RWPE1 (cell line): ENCODE results near the gene YTHDC1.

ENCODE experiments used
- CTCF ChIA-PET: fragments of 350-600 bp; sonication (Branson Sonifier 250); formaldehyde crosslinking; extraction: SDS; loops from one replicate; lab custom pipeline; 2021; lab: Yijun Ruan, JAX
- POLR2A ChIA-PET: fragments of 400-600 bp; formaldehyde crosslinking; extraction: SDS; loops from one replicate; lab custom pipeline; 2020; ENCODE audit warnings: antibody characterized with exemption; ENCODE audit not compliant: low non-redundant PET; lab: Yijun Ruan, JAX
- DNase-seq: peaks from one replicate; pipeline ENCODE4 v3.0.0; 2012; ENCODE audit warnings: low spot score
- H3K27ac ChIP-seq: fragments of 450-650 bp; 2 replicates; pipeline ENCODE4 v1.5.1; 2017
- TF ChIP-seq, protein P1 (sequence below): fragments of 450-650 bp; conservative IDR thresholded peaks from 2 replicates; pipeline ENCODE4 v1.5.1; 2017; ENCODE audit warnings: low read depth, mild to moderate bottlenecking

The YTHDC1 gene

GRCh38 chr4:68388347-68388865 lies 38.5 kb upstream of the YTHDC1 start:
- CTCF ChIA-PET, result no interaction called here
- no peak overlapping the region for H3K27ac ChIP-seq

GRCh38 chr4:68385267-68385666 lies 35.4 kb upstream of the YTHDC1 start:
- POLR2A ChIA-PET, result no interaction called here
- TF ChIP-seq, protein P1, sequence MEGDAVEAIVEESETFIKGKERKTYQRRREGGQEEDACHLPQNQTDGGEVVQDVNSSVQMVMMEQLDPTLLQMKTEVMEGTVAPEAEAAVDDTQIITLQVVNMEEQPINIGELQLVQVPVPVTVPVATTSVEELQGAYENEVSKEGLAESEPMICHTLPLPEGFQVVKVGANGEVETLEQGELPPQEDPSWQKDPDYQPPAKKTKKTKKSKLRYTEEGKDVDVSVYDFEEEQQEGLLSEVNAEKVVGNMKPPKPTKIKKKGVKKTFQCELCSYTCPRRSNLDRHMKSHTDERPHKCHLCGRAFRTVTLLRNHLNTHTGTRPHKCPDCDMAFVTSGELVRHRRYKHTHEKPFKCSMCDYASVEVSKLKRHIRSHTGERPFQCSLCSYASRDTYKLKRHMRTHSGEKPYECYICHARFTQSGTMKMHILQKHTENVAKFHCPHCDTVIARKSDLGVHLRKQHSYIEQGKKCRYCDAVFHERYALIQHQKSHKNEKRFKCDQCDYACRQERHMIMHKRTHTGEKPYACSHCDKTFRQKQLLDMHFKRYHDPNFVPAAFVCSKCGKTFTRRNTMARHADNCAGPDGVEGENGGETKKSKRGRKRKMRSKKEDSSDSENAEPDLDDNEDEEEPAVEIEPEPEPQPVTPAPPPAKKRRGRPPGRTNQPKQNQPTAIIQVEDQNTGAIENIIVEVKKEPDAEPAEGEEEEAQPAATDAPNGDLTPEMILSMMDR, result no peak
- CTCF ChIA-PET, result interaction anchor here (1.2 kb wide), 1 partner anchor 37 kb away, joined by 3 read pairs; no protein-coding TSS in a partner anchor
- no peak overlapping the region for H3K27ac ChIP-seq
- no peak for DNase-seq

More at GRCh38 chr4:68388347-68388865, 38.5 kb upstream of the YTHDC1 start:
- POLR2A ChIA-PET, result no interaction called here
- no peak for DNase-seq
- TF ChIP-seq, protein P1, result no peak

- POLR2A ChIA-PET, result no interaction called here
- TF ChIP-seq, protein P1, result no peak
- H3K27ac ChIP-seq, result no peak overlapping the region
- DNase-seq, result no peak
- CTCF ChIA-PET, result no interaction called here
Observed at GRCh38 chr4:68383115-68383514, 33.2 kb upstream of the YTHDC1 start.

DNA sequence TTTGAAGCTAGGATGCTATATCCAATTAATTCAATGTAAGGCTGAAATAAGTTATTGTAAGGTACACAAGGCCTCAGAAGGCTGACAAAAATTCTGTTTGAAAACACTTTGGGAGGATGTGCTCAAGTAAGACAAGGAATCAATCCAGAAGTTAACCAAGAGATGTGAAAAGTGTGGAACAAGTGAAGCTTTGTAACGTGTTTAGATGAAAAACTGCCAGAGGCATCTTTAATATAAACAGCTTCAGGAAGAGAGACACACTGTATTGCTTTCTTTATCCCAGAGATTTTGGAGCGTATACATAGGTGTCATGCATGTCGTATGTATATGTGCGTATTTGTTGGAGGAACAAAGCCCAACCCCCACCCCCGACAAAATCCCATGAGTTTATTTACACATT lies 28.3 kb upstream of the YTHDC1 start:
- H3K27ac ChIP-seq, result no peak overlapping the region
- ChIA-PET CTCF (interaction anchor here (0.5 kb wide), 1 partner anchor 690 kb away, joined by 4 read pairs; no protein-coding TSS in a partner anchor), POLR2A (no interaction called here)
- no peak for DNase-seq
- TF ChIP-seq, protein P1, result no peak

DNA sequence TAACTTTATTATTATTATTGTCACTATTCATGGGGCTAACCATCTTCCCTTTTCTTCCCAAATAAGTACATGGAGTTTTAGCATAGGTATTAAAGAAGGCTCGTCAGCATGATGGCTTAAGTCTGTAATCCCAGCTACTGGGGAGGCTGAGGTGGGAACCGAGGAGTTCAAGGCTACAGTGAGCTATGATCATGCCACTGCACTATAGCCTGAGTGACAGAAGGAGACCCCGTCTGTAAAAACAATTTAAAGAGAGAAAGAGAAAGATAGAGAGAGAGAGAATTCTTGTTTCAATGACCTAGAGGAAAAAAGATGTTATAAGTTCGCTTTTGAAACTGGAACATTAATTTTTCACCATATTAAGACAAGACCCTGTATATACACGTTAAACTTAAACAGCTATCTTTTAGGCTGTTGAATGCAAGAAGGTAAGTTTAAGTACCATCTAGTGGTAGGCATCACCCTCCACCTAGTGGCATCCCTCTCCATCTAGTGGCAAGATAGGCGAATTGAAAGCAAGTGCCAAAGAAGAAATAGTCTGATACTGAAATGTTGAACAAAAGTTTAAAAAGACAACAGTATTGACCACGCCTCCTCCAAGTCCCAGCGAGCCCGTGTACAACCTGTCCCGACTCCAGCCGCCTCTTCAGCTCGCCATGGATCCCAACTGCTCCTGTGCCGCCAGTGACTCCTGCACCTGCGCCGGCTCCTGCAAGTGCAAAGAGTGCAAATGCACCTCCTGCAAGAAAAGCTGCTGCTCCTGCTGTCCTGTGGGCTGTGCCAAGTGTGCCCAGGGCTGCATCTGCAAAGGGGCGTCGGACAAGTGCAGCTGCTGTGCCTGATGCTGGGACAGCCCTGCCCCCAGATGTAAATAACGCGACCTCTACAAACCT lies 26.0 kb upstream of the YTHDC1 start:
- TF ChIP-seq, protein P1, result peak; percentile 88
- no peak overlapping the region for H3K27ac ChIP-seq
- ChIA-PET POLR2A (no interaction called here), CTCF (interaction anchor here (0.6 to 2.2 kb wide), 20 partner anchors 14 to 1241 kb away, joined by 3 to 17 read pairs (median 4); no protein-coding TSS in a partner anchor)
- peak; percentile 76 for DNase-seq

DNA sequence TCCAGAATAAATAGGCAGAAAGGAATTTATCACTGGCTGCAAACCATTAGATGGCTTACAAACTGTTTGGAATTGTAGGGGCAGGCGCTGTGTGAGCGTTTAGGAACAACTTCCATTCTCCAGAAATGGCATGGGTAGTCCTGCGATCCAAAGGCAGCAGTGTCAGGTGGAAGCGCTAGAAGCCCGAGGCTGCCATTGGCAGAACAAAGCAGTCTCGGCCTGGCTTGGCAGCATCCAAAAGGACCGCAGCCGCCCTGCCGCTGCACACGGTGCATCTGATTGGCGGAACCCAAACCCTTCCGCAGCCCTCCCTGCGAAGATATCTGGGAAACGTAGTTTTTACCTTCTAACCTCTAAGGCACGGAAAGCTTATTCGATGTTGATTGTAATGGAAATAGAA lies 23.6 kb upstream of the YTHDC1 start:
- no peak for DNase-seq
- CTCF ChIA-PET, result interaction anchor here (0.7 kb wide), 1 partner anchor 1356 kb away, joined by 3 read pairs; no protein-coding TSS in a partner anchor
- TF ChIP-seq, protein P1, result no peak
- POLR2A ChIA-PET, result no interaction called here
- no peak overlapping the region for H3K27ac ChIP-seq
